K562 treated with DMSO at 1 percent for 4 hours (cell line): ENCODE results near the gene FCN2. TPM values are rescaled to one million over a fixed set of nuclear protein-coding genes. Genes with fewer than 3 reads are reported as not detected.

Experiments
- total RNA-seq: library from RNA; unstranded; fragments of 300-600 nt; gene quantifications from 2 replicates; pipeline ENCODE4 v1.2.3, GENCODE V29; 2022; ENCODE audit not compliant: insufficient read depth

Gene FCN2
- total RNA-seq = not detected in 2 replicates

GRCh38 chr9:134880484-134881312 lies at the start of gene FCN2:
Gene FCN2, plus strand, starts transcription at chr9:134880810. Its CDS starts 12 bp downstream, at chr9:134880822.

GRCh38 chr9:134917431-134918373 lies 37.1 kb downstream of the FCN2 start, which contains the start of gene FCN1:
Gene FCN1, minus strand, starts transcription at chr9:134917912. Its CDS starts 41 bp downstream, at chr9:134917871.

Other genes starting within 250 kb of the FCN2 start
- gene COL5A1, start 239.0 kb upstream of the FCN2 start, total RNA-seq = 0.27 TPM in 1 of 2 replicates, not detected in the other
- gene FCN1, start 37.1 kb downstream of the FCN2 start, total RNA-seq = not detected in 2 replicates
- gene OLFM1, start 206.9 kb downstream of the FCN2 start, total RNA-seq = not detected in 2 replicates